Upper lobe of left lung (tissue), 4 donors: ENCODE measurements around the gene ZNF563.

Experiments used
- EP300 ChIP-seq, 4 donors: sonication (generic); formaldehyde crosslinking; IDR thresholded peaks; one replicate each; pipeline ENCODE4 v1.5.1; 2017; ENCODE audit warnings: antibody characterized with exemption in 4 of 4, control low read depth in 2 of 4
- POLR2A ChIP-seq, 4 donors: fragments of 450-650 bp; IDR thresholded peaks; one replicate each; pipeline ENCODE4 v1.5.1; 2016 to 2017; ENCODE audit warnings: antibody characterized with exemption in 4 of 4, mild to moderate bottlenecking in 2 of 4
- POLR2AphosphoS5 ChIP-seq, 2 donors: sonication (generic); formaldehyde crosslinking; IDR thresholded peaks; one replicate each; pipeline ENCODE4 v1.5.1; 2017; ENCODE audit warnings: antibody characterized with exemption in 2 of 2
- TF ChIP-seq, protein P1 (sequence below), 6 experiments: fragments of 450-650 bp in 4 of 6; fragments of 200-600 bp in 2 of 6; sonication (generic) in 2 of 6; IDR thresholded peaks; one replicate each; pipeline ENCODE4 v1.5.1; 2016 to 2019; ENCODE audit warnings: antibody characterized with exemption in 6 of 6

DNA sequence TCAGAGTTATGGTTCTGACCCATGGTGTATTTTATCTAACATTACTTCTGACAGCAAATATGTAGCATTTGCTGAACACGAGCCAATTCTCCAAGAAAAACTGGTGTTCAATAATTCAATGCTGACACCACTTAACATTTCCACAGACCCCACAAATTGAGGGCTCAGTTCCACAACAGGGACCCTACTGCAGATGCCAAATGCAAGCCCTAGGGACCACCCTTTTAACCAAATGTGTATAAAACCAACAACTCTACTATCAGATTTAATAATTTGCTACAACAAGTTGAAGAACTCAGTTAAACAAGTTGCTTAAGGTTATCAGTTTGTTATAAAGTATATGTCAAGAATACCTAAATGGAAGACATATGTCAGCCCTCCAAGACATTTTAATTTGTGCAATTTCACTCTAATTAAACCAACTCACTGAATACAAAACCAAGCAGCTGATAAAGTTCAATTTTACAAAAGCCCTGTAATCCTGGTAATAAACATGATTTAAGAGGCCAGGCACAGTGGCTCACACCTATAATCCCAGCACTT, 45.4 kb downstream of the ZNF563 start:
- TF ChIP-seq POLR2A (IDR thresholded peaks at IDR 0.05) (no peak), EP300 (IDR thresholded peaks at IDR 0.05) (no peak), POLR2AphosphoS5 (IDR thresholded peaks at IDR 0.05) (no peak)
- TF ChIP-seq, protein P1, sequence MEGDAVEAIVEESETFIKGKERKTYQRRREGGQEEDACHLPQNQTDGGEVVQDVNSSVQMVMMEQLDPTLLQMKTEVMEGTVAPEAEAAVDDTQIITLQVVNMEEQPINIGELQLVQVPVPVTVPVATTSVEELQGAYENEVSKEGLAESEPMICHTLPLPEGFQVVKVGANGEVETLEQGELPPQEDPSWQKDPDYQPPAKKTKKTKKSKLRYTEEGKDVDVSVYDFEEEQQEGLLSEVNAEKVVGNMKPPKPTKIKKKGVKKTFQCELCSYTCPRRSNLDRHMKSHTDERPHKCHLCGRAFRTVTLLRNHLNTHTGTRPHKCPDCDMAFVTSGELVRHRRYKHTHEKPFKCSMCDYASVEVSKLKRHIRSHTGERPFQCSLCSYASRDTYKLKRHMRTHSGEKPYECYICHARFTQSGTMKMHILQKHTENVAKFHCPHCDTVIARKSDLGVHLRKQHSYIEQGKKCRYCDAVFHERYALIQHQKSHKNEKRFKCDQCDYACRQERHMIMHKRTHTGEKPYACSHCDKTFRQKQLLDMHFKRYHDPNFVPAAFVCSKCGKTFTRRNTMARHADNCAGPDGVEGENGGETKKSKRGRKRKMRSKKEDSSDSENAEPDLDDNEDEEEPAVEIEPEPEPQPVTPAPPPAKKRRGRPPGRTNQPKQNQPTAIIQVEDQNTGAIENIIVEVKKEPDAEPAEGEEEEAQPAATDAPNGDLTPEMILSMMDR (IDR thresholded peaks at IDR 0.05) = no peak
